H9 (cell line): ENCODE results near the gene ANAPC4. TPM values are rescaled to one million over a fixed set of nuclear protein-coding genes. Genes with fewer than 3 reads are reported as not detected.

Experiments used
- DNase-seq: peaks from one replicate; pipeline ENCODE4 v3.0.0-alpha.2; 2017
- H2AFZ ChIP-seq: one replicate; pipeline ENCODE4 v1.6.1; 2013; ENCODE audit warnings: mild to moderate bottlenecking, low read length, control low read depth, moderate library complexity
- H2AK5ac ChIP-seq: 2 replicates; pipeline ENCODE4 v1.6.1; 2013; ENCODE audit warnings: low read length, control low read depth, mixed read lengths; ENCODE audit not compliant: insufficient read length
- H2BK120ac ChIP-seq: one replicate; pipeline ENCODE4 v1.6.1; 2013; ENCODE audit warnings: low read depth, mild to moderate bottlenecking, low read length, control low read depth, inconsistent platforms; ENCODE audit not compliant: poor library complexity, severe bottlenecking
- H2BK12ac ChIP-seq: 2 replicates; pipeline ENCODE4 v1.6.1; 2013; ENCODE audit warnings: low read length, control low read depth, mixed read lengths, low read depth; ENCODE audit not compliant: insufficient read length
- H2BK15ac ChIP-seq: 2 replicates; pipeline ENCODE4 v1.6.1; 2013; ENCODE audit warnings: low read depth, low read length, control low read depth
- H2BK20ac ChIP-seq: one replicate; pipeline ENCODE4 v1.6.1; 2013; ENCODE audit warnings: low read depth, mild to moderate bottlenecking, low read length, control low read depth, inconsistent platforms; ENCODE audit not compliant: poor library complexity, severe bottlenecking
- H2BK5ac ChIP-seq: 2 replicates; pipeline ENCODE4 v1.6.1; 2013; ENCODE audit warnings: low read length, control low read depth, mixed read lengths; ENCODE audit not compliant: insufficient read length
- H3K14ac ChIP-seq: 2 replicates; pipeline ENCODE4 v1.6.1; 2013; ENCODE audit warnings: low read length, control low read depth; ENCODE audit not compliant: insufficient read depth
- H3K18ac ChIP-seq: 2 replicates; pipeline ENCODE4 v1.6.1; 2013; ENCODE audit warnings: low read depth, mild to moderate bottlenecking, mixed read lengths, low read length, control low read depth; ENCODE audit not compliant: insufficient read length
- H3K23ac ChIP-seq: 2 replicates; pipeline ENCODE4 v1.6.1; 2013; ENCODE audit warnings: low read length, control low read depth, mixed read lengths, low read depth; ENCODE audit not compliant: insufficient read length
- H3K23me2 ChIP-seq: 2 replicates; pipeline ENCODE4 v1.6.1; 2013; ENCODE audit warnings: low read depth, mild to moderate bottlenecking, mixed read lengths, low read length, control low read depth; ENCODE audit not compliant: insufficient read length, poor library complexity, severe bottlenecking
- H3K27ac ChIP-seq: 2 replicates; pipeline ENCODE4 v1.5.1; 2013; ENCODE audit warnings: low read length, control low read depth, mixed read lengths, low read depth; ENCODE audit not compliant: insufficient read length
- H3K27me3 ChIP-seq: 2 replicates; pipeline ENCODE4 v1.6.1; 2013; ENCODE audit warnings: low read length, control low read depth, inconsistent platforms; ENCODE audit not compliant: insufficient read depth
- H3K4ac ChIP-seq: 2 replicates; pipeline ENCODE4 v1.6.1; 2013; ENCODE audit warnings: low read depth, mild to moderate bottlenecking, control low read depth, inconsistent platforms, low read length, moderate library complexity
- H3K4me1 ChIP-seq: 2 replicates; pipeline ENCODE4 v1.6.1; 2013; ENCODE audit warnings: low read length, control low read depth, inconsistent platforms; ENCODE audit not compliant: insufficient read depth
- H3K4me2 ChIP-seq: 2 replicates; pipeline ENCODE4 v1.6.1; 2013; ENCODE audit warnings: low read length, control low read depth, mixed read lengths; ENCODE audit not compliant: insufficient read length, insufficient read depth
- H3K56ac ChIP-seq: 2 replicates; pipeline ENCODE4 v1.6.1; 2013; ENCODE audit warnings: low read depth, mild to moderate bottlenecking, mixed read lengths, low read length, control low read depth; ENCODE audit not compliant: insufficient read length
- H3K79me1 ChIP-seq: 2 replicates; pipeline ENCODE4 v1.6.1; 2013; ENCODE audit warnings: low read depth, mild to moderate bottlenecking, moderate library complexity, low read length, control low read depth, inconsistent platforms; ENCODE audit not compliant: insufficient read depth, poor library complexity, severe bottlenecking
- H3K79me2 ChIP-seq: 2 replicates; pipeline ENCODE4 v1.6.1; 2013; ENCODE audit warnings: low read length, control low read depth, inconsistent platforms; ENCODE audit not compliant: insufficient read depth
- H3K9ac ChIP-seq: 2 replicates; pipeline ENCODE4 v1.6.1; 2013; ENCODE audit warnings: low read length, control low read depth, mixed read lengths; ENCODE audit not compliant: insufficient read length; ENCODE audit errors: extremely low read depth
- H3K9me3 ChIP-seq: one replicate; pipeline ENCODE4 v1.6.1; 2013; ENCODE audit warnings: low read depth, low read length, inconsistent platforms; ENCODE audit not compliant: control insufficient read depth
- H3T11ph ChIP-seq: one replicate; pipeline ENCODE4 v1.6.1; 2013; ENCODE audit warnings: mild to moderate bottlenecking, low read length, control low read depth, inconsistent platforms
- H4K20me1 ChIP-seq: one replicate; pipeline ENCODE4 v1.6.1; 2013; ENCODE audit not compliant: control insufficient read depth, insufficient read length, insufficient read depth
- H4K5ac ChIP-seq: 2 replicates; pipeline ENCODE4 v1.6.1; 2013; ENCODE audit warnings: low read depth, mild to moderate bottlenecking, mixed read lengths, low read length, control low read depth; ENCODE audit not compliant: insufficient read length
- H4K8ac ChIP-seq: replicated peaks from 2 replicates; pipeline ENCODE4 v1.6.1; 2013; ENCODE audit warnings: low read length, control low read depth, mixed read lengths, low read depth; ENCODE audit not compliant: insufficient read length
- H4K91ac ChIP-seq: 2 replicates; pipeline ENCODE4 v1.6.1; 2013; ENCODE audit warnings: low read depth, mild to moderate bottlenecking, moderate library complexity, mixed read lengths, low read length, control low read depth; ENCODE audit not compliant: insufficient read length
- H3K27ac Mint-ChIP-seq, 3 experiments: 2 replicates in 2 of 3; 3 replicates in 1 of 3; pipeline ENCODE4 v1.8.0; 2020 to 2021; ENCODE audit warnings: mixed read lengths in 3 of 3, mild to moderate bottlenecking in 1 of 3, moderate library complexity in 1 of 3
- H3K27me3 Mint-ChIP-seq: 2 replicates; pipeline ENCODE4 v1.8.0; 2021; ENCODE audit warnings: low read depth, mild to moderate bottlenecking, moderate library complexity, mixed read lengths
- H3K36me3 Mint-ChIP-seq, 3 experiments: 2 replicates in 2 of 3; 3 replicates in 1 of 3; pipeline ENCODE4 v1.8.0; 2020 to 2021; ENCODE audit warnings: low read depth in 3 of 3, mixed read lengths in 3 of 3; ENCODE audit not compliant: insufficient read depth in 1 of 3
- H3K4me1 Mint-ChIP-seq, 2 experiments: 2 replicates each; pipeline ENCODE4 v1.8.0; 2020; ENCODE audit warnings: mixed read lengths in 2 of 2
- H3K4me3 Mint-ChIP-seq, 2 experiments: 2 replicates in 1 of 2; 3 replicates in 1 of 2; pipeline ENCODE4 v1.8.0; 2020 to 2021; ENCODE audit warnings: mild to moderate bottlenecking in 2 of 2, mixed read lengths in 2 of 2, moderate library complexity in 1 of 2
- H3K9me3 Mint-ChIP-seq, 2 experiments: 2 replicates in 1 of 2; 3 replicates in 1 of 2; pipeline ENCODE4 v1.8.0; 2020; ENCODE audit warnings: mild to moderate bottlenecking in 2 of 2, mixed read lengths in 2 of 2, moderate library complexity in 1 of 2
- WGBS: extraction: QIAGEN DNeasy Blood & Tissue Kit; methylation state at CpG from one replicate; pipeline ENCODE4 v1.1.7; 2013; ENCODE audit warnings: missing lambda C conversion rate, low lambda C conversion rate, mixed read lengths; ENCODE audit not compliant: insufficient read length; ENCODE audit errors: extremely low coverage; 5-methylcytosine and 5-hydroxymethylcytosine counted together
- total RNA-seq: library from RNA; stranded (reverse); gene quantifications from 2 replicates; pipeline ENCODE4 v1.2.1, GENCODE V29; 2021
- TF ChIP-seq, protein P1 (sequence below): fragments of 200-600 bp; sonication (generic); conservative IDR thresholded peaks from 3 replicates; pipeline ENCODE4 v1.8.0; 2021; ENCODE audit warnings: antibody characterized with exemption, mild to moderate bottlenecking

The ANAPC4 gene
- total RNA-seq, 1 experiment from 2014 or later = 42.5 TPM

DNA sequence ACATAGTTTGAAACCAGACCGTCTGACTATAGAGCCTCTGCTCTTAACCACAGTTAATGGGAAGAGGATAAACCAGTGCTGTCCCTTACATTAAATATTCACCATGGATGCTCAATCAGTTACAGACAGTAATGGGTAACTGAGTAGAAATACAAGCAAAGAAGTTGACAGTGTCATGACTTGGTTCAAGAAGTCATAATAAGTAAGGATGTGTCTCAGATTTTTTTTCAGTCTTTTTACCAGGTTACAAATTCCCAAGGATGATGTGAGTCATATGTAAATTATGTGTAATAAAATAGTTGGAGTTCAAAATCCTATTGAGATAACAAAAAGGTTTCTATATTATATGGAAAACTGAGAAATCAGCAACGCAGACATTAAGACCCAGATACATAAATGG lies 33.4 kb upstream of the ANAPC4 start:
- no peaks in the 10 kb centered on the region for H3K4me1 Mint-ChIP-seq
- no peaks in the 10 kb centered on the region for H3K9me3 ChIP-seq
- H4K5ac ChIP-seq = no peak overlapping the region
- H3K4me1 ChIP-seq = no peaks in the 10 kb centered on the region
- H4K20me1 ChIP-seq = no peaks in the 10 kb centered on the region
- WGBS = no CpG with 5 or more reads among the region's 2 CpGs
- no peaks in the 10 kb centered on the region for H3K79me1 ChIP-seq
- no peak overlapping the region for H3K4ac ChIP-seq
- H3T11ph ChIP-seq = no peak overlapping the region
- H3K36me3 Mint-ChIP-seq = no peaks in the 10 kb centered on the region
- no peak overlapping the region for H3K27ac ChIP-seq
- H4K91ac ChIP-seq = no peak overlapping the region
- no peak overlapping the region for H3K14ac ChIP-seq
- H3K9me3 Mint-ChIP-seq = no peaks in the 10 kb centered on the region
- no peaks in the 10 kb centered on the region for H3K27me3 Mint-ChIP-seq
- no peak overlapping the region for H3K9ac ChIP-seq
- TF ChIP-seq, protein P1, sequence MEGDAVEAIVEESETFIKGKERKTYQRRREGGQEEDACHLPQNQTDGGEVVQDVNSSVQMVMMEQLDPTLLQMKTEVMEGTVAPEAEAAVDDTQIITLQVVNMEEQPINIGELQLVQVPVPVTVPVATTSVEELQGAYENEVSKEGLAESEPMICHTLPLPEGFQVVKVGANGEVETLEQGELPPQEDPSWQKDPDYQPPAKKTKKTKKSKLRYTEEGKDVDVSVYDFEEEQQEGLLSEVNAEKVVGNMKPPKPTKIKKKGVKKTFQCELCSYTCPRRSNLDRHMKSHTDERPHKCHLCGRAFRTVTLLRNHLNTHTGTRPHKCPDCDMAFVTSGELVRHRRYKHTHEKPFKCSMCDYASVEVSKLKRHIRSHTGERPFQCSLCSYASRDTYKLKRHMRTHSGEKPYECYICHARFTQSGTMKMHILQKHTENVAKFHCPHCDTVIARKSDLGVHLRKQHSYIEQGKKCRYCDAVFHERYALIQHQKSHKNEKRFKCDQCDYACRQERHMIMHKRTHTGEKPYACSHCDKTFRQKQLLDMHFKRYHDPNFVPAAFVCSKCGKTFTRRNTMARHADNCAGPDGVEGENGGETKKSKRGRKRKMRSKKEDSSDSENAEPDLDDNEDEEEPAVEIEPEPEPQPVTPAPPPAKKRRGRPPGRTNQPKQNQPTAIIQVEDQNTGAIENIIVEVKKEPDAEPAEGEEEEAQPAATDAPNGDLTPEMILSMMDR = no peak
- H3K4me3 Mint-ChIP-seq = no peak overlapping the region
- H2BK120ac ChIP-seq = no peak overlapping the region
- no peak overlapping the region for H3K23ac ChIP-seq
- no peak overlapping the region for H2BK15ac ChIP-seq
- H2AK5ac ChIP-seq = no peak overlapping the region
- no peaks in the 10 kb centered on the region for H3K27me3 ChIP-seq
- H2BK20ac ChIP-seq = no peak overlapping the region
- H4K8ac ChIP-seq = no peak overlapping the region
- no peak overlapping the region for H3K18ac ChIP-seq
- no peak overlapping the region for H3K4me2 ChIP-seq
- H2BK5ac ChIP-seq = no peak overlapping the region
- H3K23me2 ChIP-seq = no peaks in the 10 kb centered on the region
- no peak overlapping the region for H2AFZ ChIP-seq
- DNase-seq = no peak
- H3K79me2 ChIP-seq = no peaks in the 10 kb centered on the region
- no peak overlapping the region for H3K56ac ChIP-seq
- no peak overlapping the region for H2BK12ac ChIP-seq
- no peak overlapping the region for H3K27ac Mint-ChIP-seq
